Ishikawa (cell line): ENCODE measurements around the gene LTO1.

Source experiments
- MAX ChIP-seq: IDR thresholded peaks from 2 replicates; pipeline ENCODE4 v1.6.1; 2012
- YY1 ChIP-seq: IDR thresholded peaks from 2 replicates; pipeline ENCODE4 v1.6.1; 2012; ENCODE audit warnings: low read depth
- TF ChIP-seq, protein P1 (sequence below): IDR thresholded peaks from 2 replicates; pipeline ENCODE4 v1.6.1; 2012

GRCh38 chr11:69695581-69695980 is 20.4 kb upstream of the LTO1 start:
- TF ChIP-seq, protein P1, sequence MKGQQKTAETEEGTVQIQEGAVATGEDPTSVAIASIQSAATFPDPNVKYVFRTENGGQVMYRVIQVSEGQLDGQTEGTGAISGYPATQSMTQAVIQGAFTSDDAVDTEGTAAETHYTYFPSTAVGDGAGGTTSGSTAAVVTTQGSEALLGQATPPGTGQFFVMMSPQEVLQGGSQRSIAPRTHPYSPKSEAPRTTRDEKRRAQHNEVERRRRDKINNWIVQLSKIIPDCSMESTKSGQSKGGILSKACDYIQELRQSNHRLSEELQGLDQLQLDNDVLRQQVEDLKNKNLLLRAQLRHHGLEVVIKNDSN: no peak
- TF ChIP-seq MAX: no peak
- no peak for TF ChIP-seq YY1
